OCI-LY7 (cell line): ENCODE measurements around the gene RAB35. TPM values are rescaled to one million over a fixed set of nuclear protein-coding genes. Genes with fewer than 3 reads are reported as not detected.

Experiments
- BruUV-seq: library from RNA; stranded (reverse); fragments of 400-500 nt; replicated peaks from 2 replicates; lab custom pipeline; 2021; lab: Mats Ljungman, UMichigan
- CTCF ChIA-PET: fragments of 300-600 bp; sonication (Branson Sonifier 250); formaldehyde crosslinking; loops from one replicate; lab custom pipeline; 2022; ENCODE audit warnings: antibody characterized with exemption; ENCODE audit not compliant: unreplicated experiment; lab: Charles Lee
- POLR2A ChIA-PET: fragments of 300-600 bp; sonication (Branson Sonifier 250); formaldehyde crosslinking; loops from one replicate; lab custom pipeline; 2022; ENCODE audit warnings: antibody characterized with exemption; lab: Charles Lee
- DNase-seq: peaks from one replicate; pipeline ENCODE4 v3.0.0-alpha.2; 2015; ENCODE audit warnings: low spot score
- H2AFZ ChIP-seq: fragments of 200-600 bp; sonication (generic), shearing (Covaris generic); 2 replicates; pipeline ENCODE4 v1.6.1; 2014; ENCODE audit warnings: mild to moderate bottlenecking, antibody characterized with exemption, low read length, moderate library complexity
- H3K27ac ChIP-seq: fragments of 200-600 bp; sonication (generic); 2 replicates; pipeline ENCODE4 v1.5.1; 2014; ENCODE audit warnings: mixed run types, low read depth, mild to moderate bottlenecking, moderate library complexity, low read length, inconsistent platforms; ENCODE audit not compliant: poor library complexity, severe bottlenecking
- H3K36me3 ChIP-seq: fragments of 200-600 bp; sonication (generic); 2 replicates; pipeline ENCODE4 v1.6.1; 2014; ENCODE audit warnings: mild to moderate bottlenecking, antibody characterized with exemption, low read length, moderate library complexity, mixed read lengths; ENCODE audit not compliant: insufficient read depth
- H3K4me1 ChIP-seq: fragments of 200-600 bp; sonication (generic); 2 replicates; pipeline ENCODE4 v1.5.1; 2014; ENCODE audit warnings: mild to moderate bottlenecking, low read length; ENCODE audit not compliant: insufficient read depth, poor library complexity, severe bottlenecking
- H3K4me2 ChIP-seq: fragments of 200-600 bp; sonication (generic); 2 replicates; pipeline ENCODE4 v1.6.1; 2014; ENCODE audit warnings: mild to moderate bottlenecking, low read length
- H3K4me3 ChIP-seq: fragments of 200-600 bp; sonication (generic); 2 replicates; pipeline ENCODE4 v1.5.1; 2014; ENCODE audit warnings: mild to moderate bottlenecking, low read depth, low read length; ENCODE audit not compliant: poor library complexity, severe bottlenecking
- H3K79me2 ChIP-seq: fragments of 200-600 bp; sonication (generic); 2 replicates; pipeline ENCODE4 v1.6.1; 2016; ENCODE audit warnings: low read depth, mild to moderate bottlenecking, low read length, moderate library complexity, mixed read lengths; ENCODE audit not compliant: insufficient read depth
- H3K9me2 ChIP-seq: fragments of 200-600 bp; sonication (generic); 2 replicates; pipeline ENCODE4 v1.6.1; 2016; ENCODE audit warnings: mild to moderate bottlenecking, low read length, mixed read lengths; ENCODE audit not compliant: insufficient read depth
- H3K9me3 ChIP-seq: fragments of 200-600 bp; sonication (generic); 2 replicates; pipeline ENCODE4 v1.6.1; 2014; ENCODE audit warnings: mild to moderate bottlenecking, mixed run types, low read length, mixed read lengths
- H4K20me1 ChIP-seq: fragments of 200-600 bp; sonication (generic); 2 replicates; pipeline ENCODE4 v1.6.1; 2014; ENCODE audit warnings: mild to moderate bottlenecking, antibody characterized with exemption, low read length, moderate library complexity, mixed read lengths; ENCODE audit not compliant: insufficient read depth
- CTCF ChIP-seq: fragments of 200-600 bp; sonication (generic); conservative IDR thresholded peaks from 2 replicates; pipeline ENCODE4 v1.5.1; 2014; ENCODE audit warnings: mild to moderate bottlenecking, antibody characterized with exemption, low read length, moderate library complexity, mixed read lengths
- EZH2phosphoT487 ChIP-seq: fragments of 200-600 bp; sonication (generic); IDR thresholded peaks from 2 replicates; pipeline ENCODE4 v1.6.1; 2018; ENCODE audit warnings: low read depth, borderline replicate concordance, mild to moderate bottlenecking, mixed run types, antibody characterized with exemption, low read length, moderate library complexity, mixed read lengths
- intact Hi-C: fragments of 100-400 bp; cut with micrococcal nuclease; formaldehyde crosslinking; loops from one replicate; pipeline ENCODE4 v1.10.0; 2022; ENCODE audit not compliant: unreplicated experiment
- total RNA-seq, 2 experiments: library from RNA; depleted of rRNA in 1 of 2; stranded (reverse); fragments of >200 nt in 1 of 2; shearing (Covaris generic) in 1 of 2; gene quantifications; 2 replicates each; pipeline ENCODE4 v1.2.3, GENCODE V29; 2014 to 2022

The RAB35 gene
- total RNA-seq, 2 experiments from 2014 or later: 42.2 to 85.9 TPM

- H3K36me3 ChIP-seq: peaks cover 49% of the 10 kb centered on the region
- POLR2A ChIA-PET: interaction anchor here (0.6 to 8.4 kb wide), 6 partner anchors 17 to 1464 kb away, joined by 3 to 86 read pairs (median 5); partner anchors contain the start of gene RPLP0
- H3K4me1 ChIP-seq: peaks cover 56% of the 10 kb centered on the region
- H3K4me2 ChIP-seq: peak overlapping the region; percentile 100
- CTCF ChIA-PET: interaction anchor here (0.5 to 0.6 kb wide), 2 partner anchors 51 to 208 kb away, joined by 4 to 7 read pairs; no protein-coding TSS in a partner anchor
- H3K4me3 ChIP-seq: peak overlapping the region; percentile 90
- H4K20me1 ChIP-seq: peaks cover 14% of the 10 kb centered on the region
- H3K9me3 ChIP-seq: no peaks in the 10 kb centered on the region
- peaks cover 87% of the 10 kb centered on the region for H3K79me2 ChIP-seq
- peak; percentile 70 for DNase-seq
- BruUV-seq: TSS peak; percentile 81
- no peak overlapping the region for H2AFZ ChIP-seq
- peak overlapping the region; percentile 27 for H3K27ac ChIP-seq
- H3K9me2 ChIP-seq: no peaks in the 10 kb centered on the region
- intact Hi-C loops: loop anchor here (2.0 kb wide), 1 partner anchor 29 kb away; no protein-coding TSS in a partner anchor
- TF ChIP-seq EZH2phosphoT487 (no peak), CTCF (no peak)
These were observed 687 bp downstream of the RAB35 start for GRCh38 chr12:120115692-120116440.

GRCh38 chr12:120115066-120115465 is 1.5 kb downstream of the RAB35 start:
- POLR2A ChIA-PET: interaction anchor here (0.6 kb wide), 1 partner anchor 34 kb away, joined by 3 read pairs; no protein-coding TSS in a partner anchor
- H3K9me2 ChIP-seq: no peaks in the 10 kb centered on the region
- H3K79me2 ChIP-seq: peaks cover 88% of the 10 kb centered on the region
- no peaks in the 10 kb centered on the region for H3K9me3 ChIP-seq
- DNase-seq: no peak
- peaks cover 14% of the 10 kb centered on the region for H4K20me1 ChIP-seq
- peak overlapping the region; percentile 90 for H3K4me3 ChIP-seq
- intact Hi-C loops: no loop called here
- no peak overlapping the region for H3K27ac ChIP-seq
- H3K36me3 ChIP-seq: peaks cover 49% of the 10 kb centered on the region
- no peak for TF ChIP-seq EZH2phosphoT487
- TF ChIP-seq CTCF: no peak
- CTCF ChIA-PET: no interaction called here
- H3K4me1 ChIP-seq: peaks cover 56% of the 10 kb centered on the region
- no peak overlapping the region for H2AFZ ChIP-seq
- peak overlapping the region; percentile 100 for H3K4me2 ChIP-seq
- BruUV-seq: no TSS peak
